Mononuclear cell (primary cell): ENCODE measurements around the gene DPYSL3. TPM values are rescaled to one million over a fixed set of nuclear protein-coding genes. Genes with fewer than 3 reads are reported as not detected.

Experiments used
- H3K27me3 ChIP-seq: 2 replicates; pipeline ENCODE4 v1.6.0; 2011; ENCODE audit warnings: low read length, control low read depth; ENCODE audit not compliant: insufficient read depth
- H3K4me1 ChIP-seq: 2 replicates; pipeline ENCODE4 v1.5.1; 2011; ENCODE audit warnings: mild to moderate bottlenecking, low read length, control low read depth; ENCODE audit not compliant: insufficient read depth
- H3K4me3 ChIP-seq: 2 replicates; pipeline ENCODE4 v1.5.1; 2011; ENCODE audit warnings: mild to moderate bottlenecking, low read length, moderate library complexity
- H3K9me3 ChIP-seq: 2 replicates; pipeline ENCODE4 v1.5.1; 2011; ENCODE audit warnings: low read depth, mild to moderate bottlenecking, control low read depth, low read length
- total RNA-seq: library from RNA; depleted of rRNA; stranded (reverse); fragments of >200 nt; gene quantifications from one replicate; pipeline ENCODE4 v1.2.3, GENCODE V29; 2012

The DPYSL3 gene
- total RNA-seq, 1 donor = 0.52 TPM

DNA sequence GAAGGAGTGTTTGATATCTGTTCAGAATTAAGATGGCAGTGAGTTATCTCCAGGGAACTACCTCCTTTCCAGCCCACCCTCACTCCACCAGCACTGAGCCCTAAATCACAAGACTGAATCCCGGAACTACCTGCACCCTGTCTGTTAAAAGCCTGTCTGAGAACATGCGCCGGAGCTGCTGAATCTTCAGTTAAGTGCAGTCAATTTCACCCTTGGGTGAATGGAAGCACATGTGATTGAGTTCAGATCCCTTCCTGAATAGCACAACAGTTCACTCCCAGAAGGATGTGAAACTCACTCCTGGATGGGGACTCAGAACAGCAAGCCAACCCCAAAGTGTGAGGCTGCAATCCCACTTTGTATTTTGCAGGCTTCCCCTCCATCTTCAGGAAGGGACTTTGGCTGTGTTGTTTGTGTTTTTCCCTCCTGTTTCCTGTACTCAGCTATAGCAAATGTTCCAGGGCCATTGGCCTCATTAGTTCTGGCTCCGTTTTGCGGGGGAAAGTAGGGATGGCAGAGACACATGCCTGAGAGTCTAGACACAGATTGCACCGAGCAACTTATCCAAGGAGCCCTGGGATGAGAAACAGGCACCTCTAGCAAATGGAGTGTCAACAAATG is 43.4 kb downstream of the DPYSL3 start:
- no peaks in the 10 kb centered on the region for H3K9me3 ChIP-seq
- H3K4me1 ChIP-seq = no peaks in the 10 kb centered on the region
- no peaks in the 10 kb centered on the region for H3K27me3 ChIP-seq
- H3K4me3 ChIP-seq = no peak overlapping the region

DNA sequence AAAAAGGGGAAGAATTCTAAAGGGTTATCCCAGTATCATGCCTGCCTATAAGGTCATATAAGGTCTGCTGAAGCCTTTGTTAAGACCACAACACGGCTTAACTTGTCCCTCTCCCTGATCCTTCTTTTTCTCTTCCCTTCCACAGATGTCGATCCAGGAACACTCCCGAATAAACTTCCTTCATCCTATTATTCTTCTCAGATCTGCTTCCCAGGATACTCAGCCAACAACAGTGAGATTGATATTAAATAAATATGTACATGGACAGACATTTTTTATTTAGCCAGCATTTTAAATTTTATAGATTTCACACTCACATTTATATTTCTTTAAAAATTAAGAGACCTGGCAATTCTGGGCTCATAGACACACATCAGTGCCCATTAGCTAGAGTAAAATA is 44.1 kb downstream of the DPYSL3 start:
- Histone ChIP-seq H3K4me1 (no peaks in the 10 kb centered on the region), H3K4me3 (no peak overlapping the region), H3K27me3 (peaks cover 3% of the 10 kb centered on the region), H3K9me3 (no peaks in the 10 kb centered on the region)

DNA sequence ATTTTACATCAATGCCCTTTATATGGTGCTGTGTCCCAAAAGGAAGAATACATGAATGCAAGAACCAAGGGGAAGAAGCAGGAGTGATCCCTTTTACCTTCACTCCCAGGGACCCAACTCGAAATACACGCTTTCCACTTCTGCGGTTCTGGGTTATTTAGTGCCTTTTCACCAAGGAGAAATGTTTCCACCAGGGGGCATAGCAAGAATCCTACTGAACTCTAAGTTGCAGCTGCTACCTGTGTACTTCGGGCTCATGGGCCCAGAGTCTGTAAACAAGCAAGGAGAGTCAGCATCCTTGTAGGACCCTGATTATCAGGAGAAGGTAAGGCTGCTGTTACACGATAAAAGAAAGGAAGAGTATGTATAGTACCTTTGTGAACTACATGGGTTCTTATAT is 45.7 kb downstream of the DPYSL3 start:
- Histone ChIP-seq H3K27me3 (peaks cover 5% of the 10 kb centered on the region), H3K9me3 (no peaks in the 10 kb centered on the region), H3K4me1 (no peaks in the 10 kb centered on the region), H3K4me3 (no peak overlapping the region)

DNA sequence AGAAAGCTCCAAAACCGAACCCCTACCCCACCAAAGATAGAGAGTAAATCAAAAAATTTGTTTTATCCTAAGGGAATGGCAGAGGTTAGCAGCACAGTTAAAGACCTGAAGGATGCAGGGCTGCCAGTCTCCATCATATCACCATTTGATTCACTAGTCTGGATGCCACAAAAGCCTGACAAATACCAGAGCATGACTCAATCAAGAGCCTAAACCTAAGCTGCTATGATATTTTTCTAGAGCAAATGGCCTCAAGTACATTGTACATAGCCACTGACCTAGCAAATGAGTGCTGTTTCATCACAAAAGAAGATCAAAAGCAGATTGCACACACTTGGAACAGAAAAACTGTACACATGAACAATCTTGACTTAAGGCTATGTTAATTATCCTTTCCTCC is 48.0 kb downstream of the DPYSL3 start:
- Histone ChIP-seq H3K27me3 (peaks cover 5% of the 10 kb centered on the region), H3K9me3 (no peaks in the 10 kb centered on the region), H3K4me1 (no peaks in the 10 kb centered on the region), H3K4me3 (no peak overlapping the region)

DNA sequence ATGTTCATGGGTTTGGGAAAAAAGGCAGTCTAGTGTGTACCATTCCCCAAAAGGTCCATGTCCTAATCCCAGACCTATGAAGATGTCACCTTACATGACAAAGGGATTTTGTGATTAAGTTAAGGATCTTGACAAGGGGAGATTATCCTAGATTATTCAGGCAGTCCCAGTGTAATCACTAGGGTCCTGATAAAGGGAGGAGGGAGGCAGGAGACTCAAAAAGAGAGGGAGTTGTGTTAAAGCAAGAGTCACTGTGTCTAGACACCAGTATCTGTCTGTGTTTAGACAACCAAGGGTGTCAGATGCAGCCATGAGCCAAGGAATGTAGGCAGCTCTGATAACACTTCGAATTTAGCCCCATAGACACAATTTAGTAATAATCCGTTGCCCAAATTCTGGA is 49.5 kb downstream of the DPYSL3 start:
- peaks cover 13% of the 10 kb centered on the region for H3K27me3 ChIP-seq
- H3K9me3 ChIP-seq = no peaks in the 10 kb centered on the region
- H3K4me3 ChIP-seq = no peak overlapping the region
- peaks cover 1% of the 10 kb centered on the region for H3K4me1 ChIP-seq

DNA sequence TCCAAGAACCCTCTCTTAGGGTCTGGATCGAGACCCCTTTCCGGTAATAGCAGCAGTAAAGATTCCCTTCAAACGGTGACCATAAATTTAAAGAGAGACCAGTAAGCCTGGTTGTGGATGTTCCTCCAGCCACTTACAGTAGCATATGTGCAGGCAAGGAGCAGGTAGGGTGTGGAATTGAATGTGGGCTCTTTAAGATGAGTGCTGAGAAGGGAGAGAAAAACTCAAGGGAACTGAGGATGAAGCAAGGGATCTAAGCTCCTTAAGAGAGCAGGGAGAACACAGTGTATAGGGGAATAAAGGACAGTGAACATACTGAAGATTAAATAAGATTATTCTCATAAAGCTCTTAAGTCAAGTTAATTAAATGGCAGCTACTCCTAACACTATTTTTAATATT is 51.3 kb downstream of the DPYSL3 start:
- Histone ChIP-seq H3K4me3 (no peak overlapping the region), H3K9me3 (no peaks in the 10 kb centered on the region), H3K27me3 (peaks cover 26% of the 10 kb centered on the region), H3K4me1 (peaks cover 17% of the 10 kb centered on the region)

DNA sequence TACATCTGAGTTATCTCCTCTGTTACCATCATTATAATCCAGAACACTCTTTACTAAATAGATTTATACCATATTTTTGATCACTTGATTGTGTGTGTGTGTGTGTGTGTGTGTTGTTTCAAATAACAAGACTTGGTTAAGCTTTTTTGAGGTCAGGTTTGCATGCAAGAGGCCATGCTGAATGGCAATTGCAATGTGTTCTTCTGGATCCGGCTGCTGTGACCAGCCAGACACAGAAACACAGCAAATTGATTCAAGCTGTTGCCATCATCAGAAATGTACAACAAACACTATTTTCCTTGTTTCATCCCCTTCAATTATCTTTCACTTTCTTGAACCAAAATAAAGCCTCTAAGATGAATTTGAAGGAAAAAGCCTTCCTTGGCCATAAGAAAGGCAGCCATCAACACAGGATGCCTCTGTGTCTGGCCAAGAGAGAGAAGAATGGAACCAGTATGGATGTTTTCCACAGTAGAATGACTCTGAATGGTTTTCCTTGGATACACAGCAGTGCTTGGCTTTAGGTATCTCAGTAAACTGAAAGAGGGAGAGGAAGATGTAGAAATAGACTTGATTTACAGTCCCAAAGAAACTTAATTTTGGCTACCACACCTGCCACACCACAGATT is 53.9 kb downstream of the DPYSL3 start:
- peaks cover 27% of the 10 kb centered on the region for H3K4me1 ChIP-seq
- peaks cover 48% of the 10 kb centered on the region for H3K27me3 ChIP-seq
- H3K9me3 ChIP-seq = no peaks in the 10 kb centered on the region
- H3K4me3 ChIP-seq = no peak overlapping the region

DNA sequence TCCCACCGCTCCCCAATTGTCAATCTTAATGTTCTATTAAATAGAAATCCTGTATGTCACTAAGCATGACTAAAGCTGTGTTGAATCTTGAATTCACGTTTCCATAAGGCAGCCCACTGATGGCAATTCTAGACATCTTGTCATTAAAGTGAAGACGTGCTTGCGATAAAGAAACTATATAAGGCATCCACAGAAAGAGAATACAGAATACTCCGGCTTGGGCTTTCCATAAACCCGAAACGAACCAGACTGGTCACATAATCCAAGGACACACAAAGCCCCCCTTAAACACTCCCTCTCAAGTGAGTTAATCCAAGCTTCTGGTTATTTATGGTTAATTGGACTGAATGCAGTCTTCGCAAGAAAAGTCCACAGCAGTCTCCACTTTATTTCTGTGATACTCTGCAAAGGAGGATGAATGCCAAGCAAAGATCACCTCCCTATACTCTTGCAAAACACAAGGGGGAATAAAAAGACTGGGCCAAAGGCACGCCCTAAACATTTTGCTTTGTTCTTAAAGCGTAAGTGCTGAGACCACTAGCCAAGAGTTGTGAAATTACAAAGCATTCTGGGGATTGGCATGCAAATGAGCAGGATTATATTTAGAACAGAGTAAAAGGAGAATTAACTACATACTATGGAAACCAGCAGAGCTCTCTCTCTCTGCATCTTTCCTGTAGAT is 54.7 kb downstream of the DPYSL3 start:
- H3K27me3 ChIP-seq = peaks cover 52% of the 10 kb centered on the region
- H3K4me1 ChIP-seq = peaks cover 27% of the 10 kb centered on the region
- H3K4me3 ChIP-seq = no peak overlapping the region
- no peaks in the 10 kb centered on the region for H3K9me3 ChIP-seq

DNA sequence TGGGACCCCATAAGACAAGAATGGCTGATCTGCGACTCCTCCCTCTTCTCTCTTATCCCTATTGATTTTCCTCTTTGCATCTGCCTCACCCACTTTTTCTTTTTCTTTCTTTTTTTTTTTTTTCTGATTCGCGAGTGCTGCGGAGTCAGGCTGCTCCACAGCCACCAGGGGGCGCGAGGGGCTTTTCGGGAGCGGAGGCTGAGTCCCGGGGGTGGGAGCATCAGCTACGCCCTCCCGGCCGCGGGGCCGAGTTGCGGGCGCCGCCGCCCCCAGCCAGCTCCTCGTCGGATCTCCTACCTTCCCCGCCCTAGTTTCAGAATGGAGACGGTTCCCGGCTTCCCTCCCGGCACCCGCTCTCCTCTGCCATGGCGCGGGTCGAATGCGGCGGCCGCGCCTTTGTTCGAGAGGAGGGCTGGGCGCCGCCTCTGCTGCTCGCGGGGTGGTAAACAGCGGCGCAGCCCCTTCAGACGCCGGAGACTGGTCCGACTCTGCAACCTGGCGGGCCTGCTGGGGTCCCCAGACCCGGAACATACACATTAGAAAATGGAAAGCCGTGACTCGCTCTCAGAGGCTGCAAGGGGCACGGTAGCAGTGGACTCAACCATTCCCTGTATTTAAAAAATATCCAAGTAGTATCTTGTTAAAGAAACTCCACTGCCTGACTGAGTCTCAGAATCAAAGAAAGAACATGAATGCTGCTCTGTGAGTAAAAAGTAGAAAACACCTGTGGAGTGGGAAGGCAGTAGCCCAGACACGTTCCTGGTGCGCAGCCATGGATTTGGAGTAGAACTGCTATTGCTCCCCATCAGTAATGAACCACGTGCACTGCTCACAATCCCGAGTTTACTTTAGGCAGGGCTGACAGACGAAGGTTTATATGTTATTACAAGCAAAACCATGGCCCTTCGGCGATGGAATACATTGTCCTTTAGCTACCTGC is 55.7 kb downstream of the DPYSL3 start:
- Histone ChIP-seq H3K4me1 (peaks cover 27% of the 10 kb centered on the region), H3K27me3 (peaks cover 53% of the 10 kb centered on the region), H3K4me3 (peak overlapping the region; percentile 32), H3K9me3 (no peaks in the 10 kb centered on the region)

DNA sequence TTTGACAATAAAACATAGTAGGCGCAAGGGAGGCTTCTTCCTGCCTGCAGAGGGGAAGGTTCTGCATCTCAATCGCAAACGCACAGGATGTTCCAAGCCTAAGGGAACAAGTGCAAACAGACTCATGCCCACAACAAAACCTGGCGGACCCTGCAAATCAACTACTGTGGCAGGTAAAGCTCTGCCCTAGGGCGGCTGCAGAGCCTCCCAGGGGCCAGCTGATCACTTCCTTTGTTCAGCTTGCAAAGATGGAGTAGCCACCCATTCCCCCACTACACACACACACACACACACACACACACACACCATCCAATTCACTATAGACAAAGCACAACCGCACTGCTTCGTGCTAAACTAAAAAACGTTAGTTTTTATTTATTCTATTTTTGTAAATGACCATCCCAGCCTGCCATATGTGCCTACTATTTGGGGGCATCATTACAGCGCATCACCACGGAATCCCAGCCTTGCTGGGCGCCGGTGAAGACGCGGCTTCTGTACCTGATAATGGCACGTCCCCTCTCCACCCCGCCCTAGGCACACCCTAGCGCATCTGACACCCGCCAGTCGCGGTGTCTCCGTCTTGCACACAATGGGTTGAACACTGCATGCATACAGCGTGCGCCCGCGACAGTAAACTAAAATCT is 57.6 kb downstream of the DPYSL3 start:
- Histone ChIP-seq H3K27me3 (peaks cover 53% of the 10 kb centered on the region), H3K9me3 (no peaks in the 10 kb centered on the region), H3K4me1 (peaks cover 27% of the 10 kb centered on the region), H3K4me3 (no peak overlapping the region)

DNA sequence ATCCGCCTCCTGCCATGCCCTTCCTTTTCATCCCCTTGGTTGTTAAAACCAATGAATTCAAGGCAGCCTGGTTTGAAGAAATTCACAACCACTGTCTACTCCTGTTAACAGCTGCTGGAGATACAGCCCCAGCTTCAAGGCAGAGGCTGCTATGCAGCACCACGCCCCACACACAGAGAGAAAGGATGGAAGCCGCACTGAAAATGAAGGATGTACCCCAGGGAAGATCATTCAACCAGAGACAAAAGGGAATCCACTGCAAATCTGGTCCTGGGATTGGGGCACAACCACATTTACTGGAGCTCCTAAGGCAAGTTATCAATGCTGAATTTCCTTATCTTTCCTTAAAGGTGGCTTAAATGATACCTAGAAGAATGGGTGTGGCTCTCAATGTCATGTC is 58.7 kb downstream of the DPYSL3 start:
- no peak overlapping the region for H3K4me3 ChIP-seq
- H3K27me3 ChIP-seq = peaks cover 53% of the 10 kb centered on the region
- peaks cover 27% of the 10 kb centered on the region for H3K4me1 ChIP-seq
- no peaks in the 10 kb centered on the region for H3K9me3 ChIP-seq

DNA sequence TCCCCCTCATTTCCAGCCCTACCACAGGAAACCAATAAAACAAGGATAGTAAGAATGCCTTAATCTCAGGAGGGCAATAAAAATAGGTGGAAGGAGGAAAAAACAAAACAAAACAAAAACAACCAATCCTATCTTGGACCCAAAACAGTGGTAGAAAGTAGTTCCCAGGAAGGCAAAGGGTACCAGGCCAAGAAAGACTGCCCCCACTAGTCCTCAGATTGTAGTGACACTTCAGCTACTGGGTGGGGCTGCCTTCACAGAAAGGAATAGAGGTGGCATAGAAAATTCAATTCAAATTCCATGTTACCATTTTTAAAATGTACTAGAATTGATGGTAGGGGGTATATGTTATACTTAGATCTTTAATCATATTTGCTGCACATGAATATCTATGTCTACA is 59.3 kb downstream of the DPYSL3 start:
- no peaks in the 10 kb centered on the region for H3K9me3 ChIP-seq
- peaks cover 27% of the 10 kb centered on the region for H3K4me1 ChIP-seq
- no peak overlapping the region for H3K4me3 ChIP-seq
- peaks cover 47% of the 10 kb centered on the region for H3K27me3 ChIP-seq

DNA sequence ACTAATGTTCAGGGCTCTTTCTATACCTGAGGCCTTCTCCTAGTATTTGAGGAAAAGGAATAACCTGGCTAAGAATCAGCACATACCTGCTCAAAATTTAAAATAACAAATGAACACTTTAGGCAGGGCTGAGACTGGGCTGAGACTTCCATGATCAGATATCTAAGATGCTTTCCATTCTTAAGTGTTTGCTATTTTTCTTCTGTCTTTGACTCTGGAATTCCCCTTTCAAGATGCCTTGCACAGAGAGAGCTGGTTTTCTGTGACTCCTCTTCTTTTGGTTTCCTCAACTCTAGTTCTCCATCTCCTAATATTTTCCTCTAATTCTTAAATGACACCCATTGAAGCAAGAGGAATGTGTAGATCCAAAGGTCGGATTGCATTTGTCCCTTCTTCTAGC is 61.1 kb downstream of the DPYSL3 start:
- Histone ChIP-seq H3K27me3 (peaks cover 37% of the 10 kb centered on the region), H3K9me3 (no peaks in the 10 kb centered on the region), H3K4me3 (no peak overlapping the region), H3K4me1 (peaks cover 10% of the 10 kb centered on the region)

DNA sequence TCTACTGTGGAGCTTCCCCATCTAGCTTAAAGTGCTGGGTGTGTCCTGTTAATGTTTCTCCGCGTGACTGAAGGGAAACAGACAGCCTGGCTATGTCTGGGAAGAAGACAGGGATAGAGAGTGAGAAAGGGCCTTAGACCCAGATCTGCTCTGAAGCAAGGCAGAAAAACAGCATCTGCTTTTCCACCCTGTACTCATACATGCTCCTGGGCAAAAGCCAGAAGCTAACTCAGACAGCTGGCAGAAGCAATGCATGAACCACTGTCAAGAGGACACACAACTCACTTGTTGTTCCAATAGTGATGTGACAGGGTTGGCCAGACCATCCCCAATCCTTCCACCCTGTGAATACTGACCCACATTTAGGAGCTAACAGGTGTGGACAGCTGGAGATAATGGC is 63.3 kb downstream of the DPYSL3 start:
- no peaks in the 10 kb centered on the region for H3K9me3 ChIP-seq
- no peaks in the 10 kb centered on the region for H3K4me1 ChIP-seq
- H3K27me3 ChIP-seq = peaks cover 19% of the 10 kb centered on the region
- H3K4me3 ChIP-seq = no peak overlapping the region
